Measurements from ENCODE around the gene ZKSCAN2. TPM values are rescaled to one million over a fixed set of nuclear protein-coding genes. Genes with fewer than 3 reads are reported as not detected.

ZKSCAN2 gene
- total and polyA plus RNA-seq, 9 of the 15 experiments (the other 6 are each of a cell fraction or from before 2014, with no cell fraction given): 1.3 to 9.5 (median 4.2) TPM

GRCh38 chr16:25257956-25258860 lies 563 bp upstream of the ZKSCAN2 start (continued):
- TF ChIP-seq THRB (CRISPR knock-in tag; conservative IDR thresholded peaks at IDR 0.05): peak; percentile 41
- no peak; the same call in 1 of the 2 replicates for TF ChIP-seq SRSF3 (IDR thresholded peaks at IDR 0.05; ENCODE audit: insufficient read depth, low read length)
- no peak for TF ChIP-seq RBM34 (IDR thresholded peaks at IDR 0.05; ENCODE audit: borderline replicate concordance, insufficient read depth, low read length)
- no peak for TF ChIP-seq SMAD2 (IDR thresholded peaks at IDR 0.05; ENCODE audit: low read depth, low read length)
- TF ChIP-seq E2F4 (CRISPR knock-in tag; IDR thresholded peaks at IDR 0.05; ENCODE audit: low read depth): no peak
- no peak for TF ChIP-seq MITF (IDR thresholded peaks at IDR 0.05)
- no peak for TF ChIP-seq HMGN3 (IDR thresholded peaks at IDR 0.05; ENCODE audit: borderline replicate concordance, extremely low read depth, insufficient read length, low read depth, low read length)
- no peak for TF ChIP-seq ZNF41 (CRISPR knock-in tag; conservative IDR thresholded peaks at IDR 0.05)
- TF ChIP-seq EWSR1 (IDR thresholded peaks at IDR 0.05; ENCODE audit: borderline replicate concordance, low read depth, partially characterized antibody): no peak
- peak in 1 of 2 experiments; percentile 74; a peak in 1 of 4 replicates for TF ChIP-seq NONO (IDR thresholded peaks at IDR 0.05; ENCODE audit: low read depth in 2 of 2, low read length in 1 of 2)
- TF ChIP-seq ZSCAN29 (IDR thresholded peaks at IDR 0.05): no peak
- TF ChIP-seq HLTF (IDR thresholded peaks at IDR 0.05): peak; percentile 75; the same call in 1 of the 2 replicates
- TF ChIP-seq HMBOX1 (IDR thresholded peaks at IDR 0.05): no peak
- no peak for TF ChIP-seq SP2 (IDR thresholded peaks at IDR 0.05; ENCODE audit: extremely low read depth, low read depth, low read length, poor library complexity, severe bottlenecking)
- peak; percentile 41; the same call in 1 of the 2 replicates for TF ChIP-seq MIER1 (IDR thresholded peaks at IDR 0.05; ENCODE audit: low read depth)
- TF ChIP-seq FOXJ3 (CRISPR knock-in tag; IDR thresholded peaks at IDR 0.05): 0 out of 2 replicates have a peak, but pooled peaks have one; percentile 21
- TF ChIP-seq SIN3A (IDR thresholded peaks at IDR 0.05; ENCODE audit: borderline replicate concordance in 2 of 2, control insufficient read depth in 1 of 2, low read depth in 2 of 2, low read length in 2 of 2): peak in 1 of 2 experiments; percentile 56; a peak in 2 of 4 replicates
- TF ChIP-seq RB1 (IDR thresholded peaks at IDR 0.05; ENCODE audit: low read depth): no peak; the same call in 1 of the 2 replicates
- no peak for TF ChIP-seq CREB5 (CRISPR knock-in tag; IDR thresholded peaks at IDR 0.05)
